Measurements from ENCODE around the gene ERICH6B.

Gene ERICH6B

DNA sequence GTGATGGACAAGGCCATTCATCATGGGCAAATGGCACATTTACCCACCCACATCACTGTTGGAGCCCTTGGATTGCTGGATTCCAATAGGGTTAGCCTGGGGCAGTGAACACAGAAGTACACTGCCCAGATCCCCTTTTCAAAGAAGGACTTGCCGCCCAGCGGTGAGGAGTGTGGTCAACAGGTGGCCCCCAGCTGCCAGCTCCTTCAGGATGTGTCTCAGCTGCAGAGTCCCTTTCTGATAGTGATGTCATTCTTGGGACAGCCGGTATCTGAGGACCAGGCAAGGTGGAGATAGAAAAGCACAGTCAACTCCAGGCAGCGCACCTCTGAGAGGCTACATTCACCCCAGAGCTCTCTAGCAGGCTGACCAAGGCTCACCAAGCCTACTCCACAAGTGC, 16.9 kb downstream of the ERICH6B start:
- Histone ChIP-seq H3K9me2 (ENCODE audit: low read depth, low read length) (no peaks in the 10 kb centered on the region), H2AFZ (ENCODE audit: low read length) (no peak overlapping the region), H4K20me1 (ENCODE audit: insufficient read depth, low read length) (no peaks in the 10 kb centered on the region), H3K4me3 (ENCODE audit: low read depth, low read length, poor library complexity, severe bottlenecking) (no peak overlapping the region), H3K27ac (ENCODE audit: low read depth, low read length, poor library complexity, severe bottlenecking) (no peak overlapping the region), H3K27me3 (ENCODE audit: insufficient read depth, low read length) (no peaks in the 10 kb centered on the region), H3K4me2 (ENCODE audit: low read length) (no peak overlapping the region), H3K4me1 (ENCODE audit: insufficient read depth, low read length, severe bottlenecking) (no peaks in the 10 kb centered on the region), H3K79me2 (ENCODE audit: insufficient read depth, low read length) (no peaks in the 10 kb centered on the region), H3F3A (ENCODE audit: insufficient read depth, low read length) (no peaks in the 10 kb centered on the region), H3K9me3 (ENCODE audit: low read length) (no peaks in the 10 kb centered on the region), H3K36me3 (ENCODE audit: insufficient read depth, low read length) (no peaks in the 10 kb centered on the region), H3K9ac (ENCODE audit: low read length) (no peak overlapping the region)
- no peak for TF ChIP-seq CTCF (IDR thresholded peaks at IDR 0.05; ENCODE audit: low read length)
- TF ChIP-seq EZH2 (IDR thresholded peaks at IDR 0.05; ENCODE audit: borderline replicate concordance, low read length) = no peak

- no peaks in the 10 kb centered on the region for H3K79me2 ChIP-seq (ENCODE audit: insufficient read depth, low read length)
- no peak overlapping the region for H3K4me3 ChIP-seq (ENCODE audit: low read depth, low read length, poor library complexity, severe bottlenecking)
- H4K20me1 ChIP-seq (ENCODE audit: insufficient read depth, low read length) = no peaks in the 10 kb centered on the region
- H3K4me2 ChIP-seq (ENCODE audit: low read length) = no peak overlapping the region
- no peaks in the 10 kb centered on the region for H3K4me1 ChIP-seq (ENCODE audit: insufficient read depth, low read length, severe bottlenecking)
- no peaks in the 10 kb centered on the region for H3K27me3 ChIP-seq (ENCODE audit: insufficient read depth, low read length)
- no peaks in the 10 kb centered on the region for H3K36me3 ChIP-seq (ENCODE audit: insufficient read depth, low read length)
- H3K9ac ChIP-seq (ENCODE audit: low read length) = no peak overlapping the region
- H3F3A ChIP-seq (ENCODE audit: insufficient read depth, low read length) = no peaks in the 10 kb centered on the region
- no peak overlapping the region for H3K27ac ChIP-seq (ENCODE audit: low read depth, low read length, poor library complexity, severe bottlenecking)
- no peak for TF ChIP-seq EZH2 (IDR thresholded peaks at IDR 0.05; ENCODE audit: borderline replicate concordance, low read length)
- no peak for TF ChIP-seq CTCF (IDR thresholded peaks at IDR 0.05; ENCODE audit: low read length)
- H2AFZ ChIP-seq (ENCODE audit: low read length) = no peak overlapping the region
- H3K9me2 ChIP-seq (ENCODE audit: low read depth, low read length) = no peaks in the 10 kb centered on the region
- no peaks in the 10 kb centered on the region for H3K9me3 ChIP-seq (ENCODE audit: low read length)
These were observed 18.6 kb downstream of the ERICH6B start for GRCh38 chr13:45596800-45597475.

DNA sequence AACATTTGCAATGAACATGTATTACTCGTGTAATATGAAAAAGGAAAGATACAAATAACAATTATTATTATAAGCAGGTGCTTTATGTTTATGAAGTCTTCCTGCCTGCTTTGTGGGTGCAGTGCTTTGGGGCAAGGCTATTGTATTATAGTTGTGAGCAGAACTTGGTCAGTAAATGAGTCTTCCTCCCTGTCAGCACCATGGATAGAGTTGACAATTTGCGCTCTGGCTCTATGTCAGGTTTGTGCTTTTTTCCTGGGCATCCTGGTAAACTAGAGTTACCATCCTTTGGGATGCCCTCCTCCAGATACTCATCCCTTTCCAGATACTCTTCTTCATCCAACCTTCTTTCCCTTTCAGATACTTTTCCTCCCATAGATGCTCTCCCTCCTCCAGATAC, 19.6 kb downstream of the ERICH6B start:
- TF ChIP-seq EZH2 (IDR thresholded peaks at IDR 0.05; ENCODE audit: borderline replicate concordance, low read length) (no peak), CTCF (IDR thresholded peaks at IDR 0.05; ENCODE audit: low read length) (no peak)
- no peak overlapping the region for H3K27ac ChIP-seq (ENCODE audit: low read depth, low read length, poor library complexity, severe bottlenecking)
- no peak overlapping the region for H3K4me2 ChIP-seq (ENCODE audit: low read length)
- no peaks in the 10 kb centered on the region for H3K4me1 ChIP-seq (ENCODE audit: insufficient read depth, low read length, severe bottlenecking)
- no peak overlapping the region for H2AFZ ChIP-seq (ENCODE audit: low read length)
- H3K79me2 ChIP-seq (ENCODE audit: insufficient read depth, low read length) = no peaks in the 10 kb centered on the region
- H4K20me1 ChIP-seq (ENCODE audit: insufficient read depth, low read length) = no peaks in the 10 kb centered on the region
- H3K4me3 ChIP-seq (ENCODE audit: low read depth, low read length, poor library complexity, severe bottlenecking) = no peak overlapping the region
- H3K27me3 ChIP-seq (ENCODE audit: insufficient read depth, low read length) = no peaks in the 10 kb centered on the region
- no peaks in the 10 kb centered on the region for H3K9me2 ChIP-seq (ENCODE audit: low read depth, low read length)
- no peak overlapping the region for H3K9ac ChIP-seq (ENCODE audit: low read length)
- no peaks in the 10 kb centered on the region for H3F3A ChIP-seq (ENCODE audit: insufficient read depth, low read length)
- no peaks in the 10 kb centered on the region; the same call in 1 of the 2 replicates for H3K36me3 ChIP-seq (ENCODE audit: insufficient read depth, low read length)
- no peaks in the 10 kb centered on the region for H3K9me3 ChIP-seq (ENCODE audit: low read length)

Measured in OCI-LY1 (cell line).